ENCODE measurements around the gene CD36.

DNA sequence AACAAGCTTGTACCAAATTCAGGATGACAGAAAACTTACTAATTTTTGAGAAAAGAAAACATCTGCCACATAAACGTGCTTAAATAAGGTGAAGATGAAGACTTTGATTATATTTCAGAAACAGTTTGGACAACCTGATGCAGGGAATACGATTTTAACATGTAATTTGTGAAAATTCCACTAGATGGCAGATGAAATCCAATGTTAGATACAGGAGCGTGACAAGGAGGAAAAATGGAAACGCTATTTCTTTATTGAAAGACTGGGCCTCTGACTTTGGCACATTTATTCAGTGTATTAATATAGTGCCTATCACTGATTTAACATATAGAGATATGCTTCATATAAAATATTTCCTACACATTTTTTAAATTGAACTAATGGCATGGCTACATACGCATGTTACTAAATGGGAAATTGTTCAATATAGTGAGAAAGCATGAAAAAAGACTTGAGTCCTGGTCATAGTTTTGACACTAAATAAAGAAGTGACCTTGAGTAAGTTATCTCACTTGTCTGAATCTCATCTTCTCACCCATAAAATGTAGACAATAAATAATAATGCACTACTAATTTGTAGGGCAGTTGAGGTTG, 60.7 kb downstream of the CD36 start:
- TF ChIP-seq, protein P1, sequence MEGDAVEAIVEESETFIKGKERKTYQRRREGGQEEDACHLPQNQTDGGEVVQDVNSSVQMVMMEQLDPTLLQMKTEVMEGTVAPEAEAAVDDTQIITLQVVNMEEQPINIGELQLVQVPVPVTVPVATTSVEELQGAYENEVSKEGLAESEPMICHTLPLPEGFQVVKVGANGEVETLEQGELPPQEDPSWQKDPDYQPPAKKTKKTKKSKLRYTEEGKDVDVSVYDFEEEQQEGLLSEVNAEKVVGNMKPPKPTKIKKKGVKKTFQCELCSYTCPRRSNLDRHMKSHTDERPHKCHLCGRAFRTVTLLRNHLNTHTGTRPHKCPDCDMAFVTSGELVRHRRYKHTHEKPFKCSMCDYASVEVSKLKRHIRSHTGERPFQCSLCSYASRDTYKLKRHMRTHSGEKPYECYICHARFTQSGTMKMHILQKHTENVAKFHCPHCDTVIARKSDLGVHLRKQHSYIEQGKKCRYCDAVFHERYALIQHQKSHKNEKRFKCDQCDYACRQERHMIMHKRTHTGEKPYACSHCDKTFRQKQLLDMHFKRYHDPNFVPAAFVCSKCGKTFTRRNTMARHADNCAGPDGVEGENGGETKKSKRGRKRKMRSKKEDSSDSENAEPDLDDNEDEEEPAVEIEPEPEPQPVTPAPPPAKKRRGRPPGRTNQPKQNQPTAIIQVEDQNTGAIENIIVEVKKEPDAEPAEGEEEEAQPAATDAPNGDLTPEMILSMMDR (IDR thresholded peaks at IDR 0.05; ENCODE audit: low read length): peak; percentile 67
- TF ChIP-seq EZH2phosphoT487 (IDR thresholded peaks at IDR 0.05; ENCODE audit: low read length): no peak

Data from MM.1S (cell line).